Measurements from ENCODE around the gene CFAP210. TPM values are rescaled to one million over a fixed set of nuclear protein-coding genes. Genes with fewer than 3 reads are reported as not detected.
"Not testable (repeated sequence)": the region's sequence is repeated elsewhere in the genome, so short reads cannot be mapped to it uniquely, and the experiment has no call there.

CFAP210 gene
- polyA plus RNA-seq, 4 donors = 1.00 to 4.0 (median 1.8) TPM

GRCh38 chr2:169714699-169715098 lies 20.5 kb upstream of the CFAP210 start:
- no peak for DNase-seq (ENCODE audit: low read depth in 4 of 4, low spot score in 3 of 4)

- no peak for DNase-seq (ENCODE audit: low read depth in 4 of 4, low spot score in 3 of 4)
These were observed 19.1 kb upstream of the CFAP210 start for GRCh38 chr2:169713331-169713730.

- no peak for DNase-seq (ENCODE audit: low read depth in 4 of 4, low spot score in 3 of 4)
These were observed 18.6 kb upstream of the CFAP210 start for GRCh38 chr2:169712791-169713227.

GRCh38 chr2:169711751-169712509 lies 17.7 kb upstream of the CFAP210 start:
- no peak for DNase-seq (ENCODE audit: low read depth in 4 of 4, low spot score in 3 of 4)

- DNase-seq (ENCODE audit: low read depth in 4 of 4, low spot score in 3 of 4) = no peak
These were observed 15.8 kb upstream of the CFAP210 start for GRCh38 chr2:169709981-169710380.

GRCh38 chr2:169709331-169709730 lies 15.1 kb upstream of the CFAP210 start:
- DNase-seq (ENCODE audit: low read depth in 4 of 4, low spot score in 3 of 4) = no peak

- no peak for DNase-seq (ENCODE audit: low read depth in 4 of 4, low spot score in 3 of 4)
These were observed 13.4 kb upstream of the CFAP210 start for GRCh38 chr2:169707626-169708025.

- no peak for DNase-seq (ENCODE audit: low read depth in 4 of 4, low spot score in 3 of 4)
These were observed 11.7 kb upstream of the CFAP210 start for GRCh38 chr2:169705927-169706326.

- DNase-seq (ENCODE audit: low read depth in 4 of 4, low spot score in 3 of 4) = no peak
These were observed 10.0 kb upstream of the CFAP210 start for GRCh38 chr2:169704160-169704708.

GRCh38 chr2:169702996-169703395 lies 8.8 kb upstream of the CFAP210 start:
- DNase-seq (ENCODE audit: low read depth in 4 of 4, low spot score in 3 of 4) = no peak

- DNase-seq (ENCODE audit: low read depth in 4 of 4, low spot score in 3 of 4) = not testable (repeated sequence)
These were observed 5.0 kb upstream of the CFAP210 start for GRCh38 chr2:169699173-169699572.

- DNase-seq (ENCODE audit: low read depth in 4 of 4, low spot score in 3 of 4) = no peak
These were observed 2.2 kb upstream of the CFAP210 start for GRCh38 chr2:169696381-169696780.

GRCh38 chr2:169694894-169695260 lies 672 bp upstream of the CFAP210 start:
- no peak for DNase-seq (ENCODE audit: low read depth in 4 of 4, low spot score in 3 of 4)

GRCh38 chr2:169693360-169693759 lies 845 bp downstream of the CFAP210 start:
- DNase-seq (ENCODE audit: low read depth in 4 of 4, low spot score in 3 of 4) = no peak

- no peak for DNase-seq (ENCODE audit: low read depth in 4 of 4, low spot score in 3 of 4)
These were observed 1.5 kb downstream of the CFAP210 start for GRCh38 chr2:169692718-169693117.

GRCh38 chr2:169690958-169691357 lies 3.2 kb downstream of the CFAP210 start:
- no peak for DNase-seq (ENCODE audit: low read depth in 4 of 4, low spot score in 3 of 4)

- DNase-seq (ENCODE audit: low read depth in 4 of 4, low spot score in 3 of 4) = not testable (repeated sequence)
These were observed 6.3 kb downstream of the CFAP210 start for GRCh38 chr2:169687943-169688342.

GRCh38 chr2:169686825-169687224 lies 7.4 kb downstream of the CFAP210 start:
- not testable (repeated sequence) for DNase-seq (ENCODE audit: low read depth in 4 of 4, low spot score in 3 of 4)

- not testable (repeated sequence) for DNase-seq (ENCODE audit: low read depth in 4 of 4, low spot score in 3 of 4)
These were observed 9.5 kb downstream of the CFAP210 start for GRCh38 chr2:169684712-169685111.

- DNase-seq (ENCODE audit: low read depth in 4 of 4, low spot score in 3 of 4) = no peak
These were observed 10.1 kb downstream of the CFAP210 start for GRCh38 chr2:169684135-169684565.

- DNase-seq (ENCODE audit: low read depth in 4 of 4, low spot score in 3 of 4) = no peak
These were observed 10.6 kb downstream of the CFAP210 start for GRCh38 chr2:169683425-169684134.

GRCh38 chr2:169683054-169683424 lies 11.2 kb downstream of the CFAP210 start:
- no peak for DNase-seq (ENCODE audit: low read depth in 4 of 4, low spot score in 3 of 4)
